Cardiac muscle cell (in vitro differentiated cells and primary cell): ENCODE measurements around the gene TAF4. TPM values are rescaled to one million over a fixed set of nuclear protein-coding genes. Genes with fewer than 3 reads are reported as not detected.

Source experiments
- DNase-seq, 2 donors: peaks; one replicate each; pipeline versions ENCODE4 v3.0.0 to v3.0.0-alpha.2; 2010 to 2017; ENCODE audit warnings: low read depth in 1 of 2, low spot score in 1 of 2
- H3K27ac ChIP-seq: fragments of 200-600 bp; sonication (generic); 2 replicates; pipeline ENCODE4 v1.5.1; 2016
- H3K27me3 ChIP-seq: fragments of 200-600 bp; sonication (generic); 2 replicates; pipeline ENCODE4 v1.6.0; 2016; ENCODE audit warnings: control low read depth
- H3K36me3 ChIP-seq: fragments of 200-600 bp; sonication (generic); 2 replicates; pipeline ENCODE4 v1.5.1; 2016; ENCODE audit warnings: control low read depth
- H3K4me1 ChIP-seq: fragments of 200-600 bp; sonication (generic); 2 replicates; pipeline ENCODE4 v1.8.1; 2017; ENCODE audit warnings: low read depth, mild to moderate bottlenecking, mixed run types
- H3K4me3 ChIP-seq: fragments of 200-600 bp; sonication (generic); 2 replicates; pipeline ENCODE4 v1.5.1; 2016; ENCODE audit warnings: mild to moderate bottlenecking
- H3K9me3 ChIP-seq: fragments of 200-600 bp; sonication (generic); 2 replicates; pipeline ENCODE4 v1.5.1; 2017; ENCODE audit warnings: low read depth, mild to moderate bottlenecking, control low read depth
- polyA plus RNA-seq: library from polyadenylated mRNA; unstranded; fragments of >200 nt; fragmentation: Nextera tagmentation; extraction: Ambion mirVana; gene quantifications from 2 replicates; pipeline ENCODE4 v1.2.1, GENCODE V29; 2016
- total RNA-seq: library from RNA; depleted of rRNA; stranded (reverse); fragments of >200 nt; gene quantifications from 2 replicates; pipeline ENCODE4 v1.2.3, GENCODE V29; 2016
- TF ChIP-seq, protein P1 (sequence below): IDR thresholded peaks from 2 replicates; pipeline ENCODE4 v1.5.1; 2012; ENCODE audit warnings: low read depth, mild to moderate bottlenecking, low read length

The TAF4 gene
- total and polyA plus RNA-seq, 2 experiments from 2014 or later: 3.7 to 21.1 TPM

GRCh38 chr20:62104791-62105345 lies 39.2 kb upstream of the TAF4 start:
- H3K4me3 ChIP-seq: no peak overlapping the region
- no peak overlapping the region for H3K27ac ChIP-seq
- no peaks in the 10 kb centered on the region for H3K9me3 ChIP-seq
- DNase-seq: peak in 1 of 2 donors; percentile 3
- TF ChIP-seq, protein P1, sequence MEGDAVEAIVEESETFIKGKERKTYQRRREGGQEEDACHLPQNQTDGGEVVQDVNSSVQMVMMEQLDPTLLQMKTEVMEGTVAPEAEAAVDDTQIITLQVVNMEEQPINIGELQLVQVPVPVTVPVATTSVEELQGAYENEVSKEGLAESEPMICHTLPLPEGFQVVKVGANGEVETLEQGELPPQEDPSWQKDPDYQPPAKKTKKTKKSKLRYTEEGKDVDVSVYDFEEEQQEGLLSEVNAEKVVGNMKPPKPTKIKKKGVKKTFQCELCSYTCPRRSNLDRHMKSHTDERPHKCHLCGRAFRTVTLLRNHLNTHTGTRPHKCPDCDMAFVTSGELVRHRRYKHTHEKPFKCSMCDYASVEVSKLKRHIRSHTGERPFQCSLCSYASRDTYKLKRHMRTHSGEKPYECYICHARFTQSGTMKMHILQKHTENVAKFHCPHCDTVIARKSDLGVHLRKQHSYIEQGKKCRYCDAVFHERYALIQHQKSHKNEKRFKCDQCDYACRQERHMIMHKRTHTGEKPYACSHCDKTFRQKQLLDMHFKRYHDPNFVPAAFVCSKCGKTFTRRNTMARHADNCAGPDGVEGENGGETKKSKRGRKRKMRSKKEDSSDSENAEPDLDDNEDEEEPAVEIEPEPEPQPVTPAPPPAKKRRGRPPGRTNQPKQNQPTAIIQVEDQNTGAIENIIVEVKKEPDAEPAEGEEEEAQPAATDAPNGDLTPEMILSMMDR: no peak
- no peaks in the 10 kb centered on the region for H3K27me3 ChIP-seq
- no peaks in the 10 kb centered on the region for H3K36me3 ChIP-seq
- no peaks in the 10 kb centered on the region for H3K4me1 ChIP-seq

DNA sequence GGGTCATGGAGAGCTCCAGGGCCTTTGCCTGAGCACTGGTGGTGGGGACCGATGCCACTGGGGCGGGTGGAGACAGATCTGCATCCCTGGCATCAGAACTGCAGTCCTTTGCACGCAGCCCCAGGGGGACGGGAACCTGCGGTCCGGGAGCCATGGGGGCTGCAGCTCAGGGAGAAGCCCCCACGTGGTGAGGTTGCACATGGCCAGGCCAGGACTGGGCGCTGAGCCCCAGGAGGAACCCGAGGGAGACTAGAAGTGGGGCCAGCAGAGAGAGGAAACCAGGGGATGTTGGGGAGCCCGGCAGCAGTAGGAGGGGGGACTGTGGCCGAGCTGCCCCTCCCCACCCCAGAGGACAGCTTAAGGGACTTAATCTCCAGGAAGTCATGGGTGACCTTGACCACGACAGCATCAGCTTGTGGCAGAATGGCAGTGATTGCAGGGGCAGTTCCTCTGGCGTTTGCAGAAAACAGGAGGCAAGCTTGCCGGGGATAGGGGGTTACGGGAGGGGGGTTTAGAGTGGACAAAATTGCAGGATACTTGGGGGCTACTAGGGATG lies 38.6 kb upstream of the TAF4 start:
- Histone ChIP-seq H3K4me1 (no peaks in the 10 kb centered on the region), H3K36me3 (no peaks in the 10 kb centered on the region), H3K27ac (no peak overlapping the region), H3K9me3 (no peaks in the 10 kb centered on the region), H3K4me3 (no peak overlapping the region), H3K27me3 (no peaks in the 10 kb centered on the region)
- TF ChIP-seq, protein P1: no peak
- DNase-seq: no peak

DNA sequence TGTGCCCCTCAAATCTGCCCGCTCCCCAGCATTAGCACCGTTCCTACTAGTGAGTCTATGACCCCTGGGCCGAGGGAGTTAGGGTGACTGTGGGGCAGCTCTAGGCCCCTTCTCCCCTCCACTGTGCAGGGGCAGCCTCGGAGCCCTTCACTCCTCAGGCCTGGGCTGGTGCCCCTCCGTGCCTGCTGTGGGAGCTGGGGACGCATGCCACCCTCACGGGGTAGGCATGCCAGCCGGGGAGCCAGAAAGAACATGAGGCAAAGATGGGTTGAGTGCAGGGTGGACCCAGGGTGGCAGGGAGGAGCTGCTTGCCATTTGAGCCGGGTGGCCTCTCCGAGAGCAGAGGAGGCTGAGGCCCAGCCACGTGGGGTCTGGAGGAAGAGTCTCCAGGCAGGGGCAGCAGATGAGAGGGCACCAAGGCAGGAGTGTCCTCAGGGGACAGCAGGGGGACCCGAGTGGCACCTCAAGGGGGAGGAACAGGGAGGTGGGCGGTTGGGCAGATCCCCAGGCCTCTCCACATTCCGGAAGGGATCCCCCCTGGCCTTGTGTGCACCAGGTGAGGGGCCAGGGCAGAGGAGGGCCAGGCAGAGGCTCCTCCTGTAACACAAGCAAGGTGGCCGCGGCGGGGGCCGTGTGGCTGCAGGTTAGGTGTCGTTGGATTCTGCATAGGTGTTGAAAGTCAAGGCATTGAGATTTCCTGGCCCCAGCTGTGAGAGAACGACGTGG lies 38.0 kb upstream of the TAF4 start:
- Histone ChIP-seq H3K36me3 (no peaks in the 10 kb centered on the region), H3K9me3 (no peaks in the 10 kb centered on the region)
- DNase-seq: no peak

GRCh38 chr20:62101078-62101477 lies 35.4 kb upstream of the TAF4 start:
- Histone ChIP-seq H3K4me3 (no peak overlapping the region), H3K27me3 (no peaks in the 10 kb centered on the region), H3K27ac (no peak overlapping the region), H3K4me1 (no peaks in the 10 kb centered on the region), H3K36me3 (no peaks in the 10 kb centered on the region), H3K9me3 (no peaks in the 10 kb centered on the region)
- TF ChIP-seq, protein P1: no peak
- DNase-seq: no peak

More for the DNA sequence above, 38.0 kb upstream of the TAF4 start:
- TF ChIP-seq, protein P1: no peak
- Histone ChIP-seq H3K27ac (no peak overlapping the region), H3K4me3 (no peak overlapping the region), H3K4me1 (no peaks in the 10 kb centered on the region), H3K27me3 (no peaks in the 10 kb centered on the region)

DNA sequence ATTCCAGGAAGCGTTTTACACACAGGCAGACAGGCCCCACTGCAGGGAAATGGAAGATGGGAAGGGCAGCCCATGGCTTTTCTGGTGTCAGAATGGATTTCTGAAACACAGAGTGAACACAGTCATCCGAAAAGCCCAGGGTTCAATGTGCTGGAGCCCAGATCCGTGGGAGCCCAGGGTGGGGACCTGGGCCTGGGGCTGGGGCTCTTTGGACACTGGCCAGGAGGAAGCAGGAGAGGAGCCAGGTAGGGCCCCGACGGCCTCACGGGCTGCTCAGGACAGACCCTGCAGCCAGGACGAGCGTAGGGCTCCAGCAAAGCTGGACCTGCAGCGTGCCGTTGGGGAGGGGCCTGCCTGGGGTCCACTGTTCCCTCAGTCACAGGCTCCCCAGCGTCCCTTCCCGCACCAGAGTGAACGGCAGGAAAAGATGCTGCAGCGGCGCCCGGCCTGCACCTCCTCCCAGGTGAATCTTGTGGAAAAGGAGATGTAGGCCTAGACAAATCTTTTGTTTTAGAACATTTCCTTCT lies 32.3 kb upstream of the TAF4 start:
- H3K4me3 ChIP-seq: no peak overlapping the region
- no peaks in the 10 kb centered on the region for H3K9me3 ChIP-seq
- no peaks in the 10 kb centered on the region for H3K36me3 ChIP-seq
- H3K4me1 ChIP-seq: no peaks in the 10 kb centered on the region
- TF ChIP-seq, protein P1: no peak
- no peaks in the 10 kb centered on the region for H3K27me3 ChIP-seq
- no peak overlapping the region for H3K27ac ChIP-seq
- DNase-seq: no peak
